HFFc6 (cell line): ENCODE measurements around the gene RAB3GAP1. TPM values are rescaled to one million over a fixed set of nuclear protein-coding genes. Genes with fewer than 3 reads are reported as not detected.
A peak's percentile ranks its signal among the peaks of the same experiment; 100 is the strongest.

Experiments used
- DNase-seq: peaks from one replicate; pipeline ENCODE4 v3.0.0-alpha.2; 2018
- H3K27ac Mint-ChIP-seq: 2 replicates; pipeline ENCODE4 v1.8.0; 2020; ENCODE audit warnings: mild to moderate bottlenecking, mixed read lengths
- H3K27me3 Mint-ChIP-seq: 2 replicates; pipeline ENCODE4 v1.8.0; 2021; ENCODE audit warnings: mild to moderate bottlenecking, moderate library complexity, mixed read lengths; ENCODE audit not compliant: insufficient read depth
- H3K36me3 Mint-ChIP-seq: 2 replicates; pipeline ENCODE4 v1.8.0; 2021; ENCODE audit warnings: low read depth, mixed read lengths
- H3K4me1 Mint-ChIP-seq: 2 replicates; pipeline ENCODE4 v1.8.0; 2020; ENCODE audit warnings: low read depth, mixed read lengths
- H3K4me3 Mint-ChIP-seq: 2 replicates; pipeline ENCODE4 v1.8.0; 2020; ENCODE audit warnings: mild to moderate bottlenecking, moderate library complexity, mixed read lengths
- H3K9me3 Mint-ChIP-seq: 2 replicates; pipeline ENCODE4 v1.8.0; 2020; ENCODE audit warnings: mild to moderate bottlenecking, mixed read lengths
- CTCF ChIP-seq: fragments of 200-600 bp; sonication (generic); IDR thresholded peaks from 2 replicates; pipeline ENCODE4 v1.5.0; 2021; ENCODE audit warnings: antibody characterized with exemption, mild to moderate bottlenecking
- total RNA-seq, 6 experiments: library from RNA; stranded (reverse); fragmentation: NEBNext Ultra II Directional; extraction: Animal tissue kit (Norgen Biotek cat#: 25700); gene quantifications; 2 replicates in 1 of 6; 3 replicates in 5 of 6; pipeline ENCODE4 v1.2.3, GENCODE V29; 2021

The RAB3GAP1 gene
- total RNA-seq, 6 experiments from 2014 or later, result 52.6 to 61.2 (median 59.1) TPM

GRCh38 chr2:135056790-135057189 is 4.7 kb downstream of the RAB3GAP1 start:
- no peak for DNase-seq
- Mint-ChIP-seq H3K36me3 (peaks cover 51% of the 10 kb centered on the region), H3K9me3 (no peaks in the 10 kb centered on the region), H3K4me3 (peak overlapping the region; percentile 43), H3K27me3 (peaks cover 2% of the 10 kb centered on the region; the same call in 1 of the 2 replicates), H3K4me1 (peaks cover 66% of the 10 kb centered on the region), H3K27ac (peak overlapping the region; percentile 48; the same call in 1 of the 2 replicates)
- TF ChIP-seq CTCF, result no peak

DNA sequence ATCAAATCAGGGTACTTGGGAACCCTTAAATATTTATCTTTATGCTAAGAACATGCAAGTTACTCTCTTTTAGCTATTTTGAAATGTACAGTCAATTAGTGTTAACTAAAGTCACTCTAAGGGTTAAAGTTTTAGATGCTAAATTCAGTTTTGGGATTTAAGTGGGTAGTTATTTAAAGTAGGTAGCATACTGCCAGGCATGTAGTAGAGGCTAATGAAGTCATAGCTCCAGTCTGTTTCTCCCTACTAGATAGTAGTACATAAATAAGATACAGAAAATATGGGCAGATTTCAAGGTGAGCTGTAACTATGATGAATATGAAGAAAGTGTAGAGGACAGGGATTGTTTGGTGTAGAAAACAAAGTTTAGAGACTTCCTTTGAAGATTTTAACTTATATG is 7.5 kb downstream of the RAB3GAP1 start:
- no peak for DNase-seq
- TF ChIP-seq CTCF, result no peak
- H3K27ac Mint-ChIP-seq, result no peak overlapping the region
- H3K36me3 Mint-ChIP-seq, result peaks cover 55% of the 10 kb centered on the region
- no peaks in the 10 kb centered on the region for H3K9me3 Mint-ChIP-seq
- H3K4me3 Mint-ChIP-seq, result no peak overlapping the region
- H3K4me1 Mint-ChIP-seq, result peaks cover 75% of the 10 kb centered on the region
- H3K27me3 Mint-ChIP-seq, result 0 out of 2 replicates have a peak, but pooled peaks cover 2% of the 10 kb centered on the region

GRCh38 chr2:135063210-135063609 is 11.1 kb downstream of the RAB3GAP1 start:
- no peak for DNase-seq
- Mint-ChIP-seq H3K27me3 (no peaks in the 10 kb centered on the region), H3K4me1 (peaks cover 76% of the 10 kb centered on the region), H3K27ac (no peak overlapping the region), H3K4me3 (no peak overlapping the region), H3K9me3 (no peaks in the 10 kb centered on the region), H3K36me3 (peaks cover 61% of the 10 kb centered on the region)
- no peak for TF ChIP-seq CTCF

DNA sequence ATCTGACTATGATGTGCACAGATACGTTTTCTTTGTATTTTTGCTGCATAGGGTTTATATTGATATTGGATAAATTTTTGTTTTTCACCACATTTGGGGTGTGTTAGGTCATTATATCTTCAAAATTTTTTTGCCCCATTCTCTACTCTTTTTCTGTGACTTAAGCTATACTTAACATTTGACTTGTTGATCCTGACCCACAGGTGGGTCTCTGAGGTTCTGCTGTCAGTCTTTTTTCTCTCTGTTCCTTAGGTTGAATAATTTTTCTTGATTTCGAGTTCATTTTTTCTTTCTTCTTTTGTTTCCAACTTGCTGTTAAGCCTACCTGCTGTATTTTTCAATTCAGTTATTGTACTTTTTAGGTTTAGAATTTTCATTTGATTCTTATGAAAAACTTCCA is 12.1 kb downstream of the RAB3GAP1 start:
- H3K4me3 Mint-ChIP-seq, result no peak overlapping the region
- H3K9me3 Mint-ChIP-seq, result peaks cover 2% of the 10 kb centered on the region; the same call in 1 of the 2 replicates
- H3K36me3 Mint-ChIP-seq, result peaks cover 64% of the 10 kb centered on the region
- peaks cover 76% of the 10 kb centered on the region for H3K4me1 Mint-ChIP-seq
- no peak for DNase-seq
- TF ChIP-seq CTCF, result no peak
- H3K27ac Mint-ChIP-seq, result peak overlapping the region; percentile 37
- no peaks in the 10 kb centered on the region for H3K27me3 Mint-ChIP-seq

DNA sequence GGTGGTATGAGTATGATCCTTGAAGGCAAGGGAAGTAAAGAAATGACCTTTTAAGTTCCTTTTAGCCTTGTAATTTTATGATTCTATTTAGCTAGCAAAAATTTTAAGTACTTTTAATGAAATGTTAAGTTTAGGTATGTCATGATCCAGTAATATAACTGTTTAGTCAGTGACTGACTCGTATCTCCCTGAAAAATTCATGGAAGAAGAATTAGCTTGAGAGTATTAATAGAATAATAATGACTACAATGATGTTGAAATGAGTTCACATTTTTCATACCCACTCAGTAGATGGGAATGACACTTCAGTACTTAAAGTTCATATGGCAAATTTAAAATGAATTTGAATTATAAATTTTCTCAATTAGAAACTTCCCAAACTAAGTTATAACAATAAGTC is 14.6 kb downstream of the RAB3GAP1 start:
- Mint-ChIP-seq H3K4me1 (peaks cover 75% of the 10 kb centered on the region), H3K4me3 (peak overlapping the region; percentile 74), H3K27ac (peak overlapping the region; percentile 93), H3K27me3 (no peaks in the 10 kb centered on the region), H3K9me3 (peaks cover 24% of the 10 kb centered on the region), H3K36me3 (peaks cover 75% of the 10 kb centered on the region)
- TF ChIP-seq CTCF, result no peak
- DNase-seq, result peak; percentile 61
